Trophoblast cell (in vitro differentiated cells and primary cell): Measurements from ENCODE around the gene ROBO1.

Source experiments
- DNase-seq, 2 donors: peaks; one replicate each; pipeline ENCODE4 v3.0.0-alpha.2; 2016
- H2AFZ ChIP-seq: 2 replicates; pipeline ENCODE4 v1.6.1; 2013; ENCODE audit warnings: low read length, moderate library complexity, mild to moderate bottlenecking; ENCODE audit not compliant: insufficient read depth, poor library complexity
- H2AK5ac ChIP-seq: 2 replicates; pipeline ENCODE4 v1.6.1; 2013; ENCODE audit warnings: mild to moderate bottlenecking, low read length
- H2BK120ac ChIP-seq: 2 replicates; pipeline ENCODE4 v1.6.1; 2013; ENCODE audit warnings: low read length, mild to moderate bottlenecking, moderate library complexity; ENCODE audit not compliant: insufficient read depth, poor library complexity
- H2BK12ac ChIP-seq: 2 replicates; pipeline ENCODE4 v1.6.1; 2013; ENCODE audit warnings: mild to moderate bottlenecking, low read length, moderate library complexity
- H2BK5ac ChIP-seq: 2 replicates; pipeline ENCODE4 v1.6.1; 2013; ENCODE audit warnings: low read length, low read depth, moderate library complexity, mild to moderate bottlenecking; ENCODE audit not compliant: poor library complexity
- H3K14ac ChIP-seq: 2 replicates; pipeline ENCODE4 v1.6.1; 2013; ENCODE audit warnings: mild to moderate bottlenecking, low read length
- H3K18ac ChIP-seq: 2 replicates; pipeline ENCODE4 v1.6.1; 2013; ENCODE audit warnings: mild to moderate bottlenecking, low read length
- H3K23ac ChIP-seq: 2 replicates; pipeline ENCODE4 v1.6.1; 2013; ENCODE audit warnings: low read length
- H3K27ac ChIP-seq: 2 replicates; pipeline ENCODE4 v1.5.1; 2013; ENCODE audit warnings: low read depth, mild to moderate bottlenecking, inconsistent platforms, low read length, moderate library complexity
- H3K27me3 ChIP-seq: 2 replicates; pipeline ENCODE4 v1.6.1; 2013; ENCODE audit warnings: inconsistent platforms, mild to moderate bottlenecking, low read length, moderate library complexity; ENCODE audit not compliant: insufficient read depth
- H3K36me3 ChIP-seq, 2 experiments: 1 replicate in 1 of 2; 2 replicates in 1 of 2; pipeline ENCODE4 v1.6.1; 2013; ENCODE audit warnings: low read length in 2 of 2, mild to moderate bottlenecking in 2 of 2, moderate library complexity in 1 of 2; ENCODE audit not compliant: insufficient read depth in 2 of 2, control insufficient read depth in 1 of 2
- H3K4ac ChIP-seq: 2 replicates; pipeline ENCODE4 v1.6.1; 2013; ENCODE audit warnings: low read depth, mild to moderate bottlenecking, low read length, moderate library complexity
- H3K4me1 ChIP-seq, 2 experiments: 1 replicate in 1 of 2; 2 replicates in 1 of 2; pipeline ENCODE4 v1.6.1; 2013; ENCODE audit warnings: low read length in 2 of 2, mild to moderate bottlenecking in 2 of 2, moderate library complexity in 1 of 2; ENCODE audit not compliant: insufficient read depth in 2 of 2, control insufficient read depth in 1 of 2
- H3K4me2 ChIP-seq: 2 replicates; pipeline ENCODE4 v1.6.1; 2013; ENCODE audit warnings: inconsistent platforms, mild to moderate bottlenecking, low read length, moderate library complexity
- H3K4me3 ChIP-seq: 2 replicates; pipeline ENCODE4 v1.5.1; 2013; ENCODE audit warnings: mild to moderate bottlenecking, low read depth, low read length, inconsistent platforms
- H3K79me1 ChIP-seq: one replicate; pipeline ENCODE4 v1.6.1; 2013; ENCODE audit warnings: low read length
- H3K79me2 ChIP-seq: 2 replicates; pipeline ENCODE4 v1.6.1; 2013; ENCODE audit warnings: low read length, mild to moderate bottlenecking; ENCODE audit not compliant: control insufficient read depth, insufficient read depth, poor library complexity
- H3K9ac ChIP-seq: 2 replicates; pipeline ENCODE4 v1.6.1; 2013; ENCODE audit warnings: mild to moderate bottlenecking, low read length
- H3K9me3 ChIP-seq: 2 replicates; pipeline ENCODE4 v1.6.1; 2013; ENCODE audit warnings: low read depth, mild to moderate bottlenecking, control low read depth, inconsistent platforms, low read length; ENCODE audit not compliant: insufficient read depth
- H4K12ac ChIP-seq: 2 replicates; pipeline ENCODE4 v1.6.1; 2013; ENCODE audit warnings: low read depth, mild to moderate bottlenecking, low read length, moderate library complexity
- H4K8ac ChIP-seq: 2 replicates; pipeline ENCODE4 v1.6.1; 2013; ENCODE audit warnings: low read depth, mild to moderate bottlenecking, low read length, moderate library complexity
- H4K91ac ChIP-seq: one replicate; pipeline ENCODE4 v1.6.1; 2013; ENCODE audit warnings: low read depth, mild to moderate bottlenecking, low read length, moderate library complexity
- WGBS: extraction: QIAGEN DNeasy Blood & Tissue Kit; methylation state at CpG from one replicate; pipeline ENCODE4 v1.1.7; 2013; ENCODE audit warnings: missing lambda C conversion rate; ENCODE audit not compliant: insufficient read length, insufficient coverage; ENCODE audit errors: extremely low coverage; 5-methylcytosine and 5-hydroxymethylcytosine counted together

ROBO1 gene

GRCh38 chr3:78613421-78613879 lies 1154.3 kb downstream of the ROBO1 start:
- H3K9ac ChIP-seq: no peak overlapping the region
- no peak overlapping the region for H4K12ac ChIP-seq
- no peak overlapping the region for H2BK5ac ChIP-seq
- no peaks in the 10 kb centered on the region for H3K4me1 ChIP-seq
- no peak overlapping the region for H2AFZ ChIP-seq
- H3K79me1 ChIP-seq: no peaks in the 10 kb centered on the region
- no peak overlapping the region for H4K8ac ChIP-seq
- no peak overlapping the region for H3K27ac ChIP-seq
- H3K4me3 ChIP-seq: no peak overlapping the region
- DNase-seq: no peak
- no peak overlapping the region for H3K4me2 ChIP-seq
- peaks cover 7% of the 10 kb centered on the region in 2 experiments for H3K36me3 ChIP-seq
- no peaks in the 10 kb centered on the region for H3K79me2 ChIP-seq
- H2BK12ac ChIP-seq: no peak overlapping the region
- no peak overlapping the region for H3K4ac ChIP-seq
- H3K18ac ChIP-seq: no peak overlapping the region
- no peak overlapping the region for H4K91ac ChIP-seq
- H3K14ac ChIP-seq: no peak overlapping the region
- H3K27me3 ChIP-seq: no peaks in the 10 kb centered on the region
- WGBS: no CpG with 5 or more reads among the region's 2 CpGs
- no peaks in the 10 kb centered on the region for H3K9me3 ChIP-seq
- H2BK120ac ChIP-seq: no peak overlapping the region
- no peak overlapping the region for H3K23ac ChIP-seq
- no peak overlapping the region for H2AK5ac ChIP-seq

GRCh38 chr3:78611278-78611677 lies 1156.5 kb downstream of the ROBO1 start:
- no peak overlapping the region for H3K9ac ChIP-seq
- no peak overlapping the region for H3K23ac ChIP-seq
- no peak overlapping the region for H4K91ac ChIP-seq
- no peak overlapping the region for H2AK5ac ChIP-seq
- no peak overlapping the region for H3K4ac ChIP-seq
- H3K14ac ChIP-seq: no peak overlapping the region
- H3K9me3 ChIP-seq: no peaks in the 10 kb centered on the region
- no peak overlapping the region for H2BK5ac ChIP-seq
- H4K12ac ChIP-seq: no peak overlapping the region
- no peak overlapping the region for H3K18ac ChIP-seq
- H2AFZ ChIP-seq: no peak overlapping the region
- WGBS: no CpG with 5 or more reads among the region's 6 CpGs
- no peaks in the 10 kb centered on the region for H3K79me2 ChIP-seq
- H3K79me1 ChIP-seq: no peaks in the 10 kb centered on the region
- H2BK12ac ChIP-seq: no peak overlapping the region
- H3K4me2 ChIP-seq: no peak overlapping the region
- H3K36me3 ChIP-seq: peaks cover 5 to 7% of the 10 kb centered on the region in 2 experiments
- DNase-seq: no peak
- no peak overlapping the region for H3K27ac ChIP-seq
- no peak overlapping the region for H2BK120ac ChIP-seq
- no peak overlapping the region for H4K8ac ChIP-seq
- H3K27me3 ChIP-seq: no peaks in the 10 kb centered on the region
- H3K4me3 ChIP-seq: no peak overlapping the region
- no peaks in the 10 kb centered on the region for H3K4me1 ChIP-seq

- Histone ChIP-seq H3K27me3 (no peaks in the 10 kb centered on the region), H3K4me3 (no peak overlapping the region), H2AFZ (no peak overlapping the region), H3K23ac (no peak overlapping the region), H3K36me3 (peaks cover 5 to 7% of the 10 kb centered on the region in 2 experiments), H3K14ac (no peak overlapping the region), H4K12ac (no peak overlapping the region), H3K27ac (no peak overlapping the region), H3K79me1 (no peaks in the 10 kb centered on the region), H2BK5ac (no peak overlapping the region), H3K4ac (no peak overlapping the region), H3K79me2 (no peaks in the 10 kb centered on the region), H3K18ac (no peak overlapping the region), H4K8ac (no peak overlapping the region), H3K9me3 (no peaks in the 10 kb centered on the region), H2BK120ac (no peak overlapping the region), H2AK5ac (no peak overlapping the region), H4K91ac (no peak overlapping the region), H3K4me2 (no peak overlapping the region), H2BK12ac (no peak overlapping the region), H3K9ac (no peak overlapping the region), H3K4me1 (no peaks in the 10 kb centered on the region)
- WGBS: no CpG with 5 or more reads among the region's 3 CpGs
- no peak for DNase-seq
These were observed 1157.2 kb downstream of the ROBO1 start for GRCh38 chr3:78610462-78611125.

- no peaks in the 10 kb centered on the region for H3K27me3 ChIP-seq
- no peaks in the 10 kb centered on the region for H3K79me1 ChIP-seq
- H3K4me2 ChIP-seq: no peak overlapping the region
- DNase-seq: no peak
- no peak overlapping the region for H2BK120ac ChIP-seq
- no peak overlapping the region for H3K23ac ChIP-seq
- no peak overlapping the region for H4K12ac ChIP-seq
- H2BK5ac ChIP-seq: no peak overlapping the region
- peaks cover 5 to 6% of the 10 kb centered on the region in 2 experiments for H3K36me3 ChIP-seq
- no peak overlapping the region for H3K18ac ChIP-seq
- no peaks in the 10 kb centered on the region for H3K9me3 ChIP-seq
- no peak overlapping the region for H2AFZ ChIP-seq
- no peak overlapping the region for H3K4ac ChIP-seq
- no peak overlapping the region for H4K8ac ChIP-seq
- no peak overlapping the region for H4K91ac ChIP-seq
- H2AK5ac ChIP-seq: no peak overlapping the region
- H3K27ac ChIP-seq: no peak overlapping the region
- H3K4me3 ChIP-seq: no peak overlapping the region
- H3K14ac ChIP-seq: no peak overlapping the region
- no peaks in the 10 kb centered on the region for H3K79me2 ChIP-seq
- no peak overlapping the region for H3K9ac ChIP-seq
- no CpG with 5 or more reads among the region's 7 CpGs for WGBS
- no peaks in the 10 kb centered on the region for H3K4me1 ChIP-seq
- no peak overlapping the region for H2BK12ac ChIP-seq
These were observed 1161.0 kb downstream of the ROBO1 start for GRCh38 chr3:78606756-78607155.
